DOHH2 (cell line): ENCODE results near the gene PRDM15.

Source experiments
- H3F3A ChIP-seq: fragments of 200-600 bp; sonication (generic), shearing (Covaris generic); 2 replicates; pipeline ENCODE4 v1.6.0; 2016; ENCODE audit warnings: antibody characterized with exemption, mild to moderate bottlenecking; ENCODE audit not compliant: control insufficient read depth, insufficient read depth
- H3K27ac ChIP-seq: fragments of 200-600 bp; sonication (generic); 2 replicates; pipeline ENCODE4 v1.5.1; 2014; ENCODE audit warnings: low read depth, mild to moderate bottlenecking, low read length, moderate library complexity
- H3K27me3 ChIP-seq: fragments of 200-600 bp; sonication (generic); 2 replicates; pipeline ENCODE4 v1.6.1; 2014; ENCODE audit warnings: mild to moderate bottlenecking, low read length, mixed read lengths; ENCODE audit not compliant: control insufficient read depth
- H3K36me3 ChIP-seq: fragments of 200-600 bp; sonication (generic); 2 replicates; pipeline ENCODE4 v1.6.1; 2014; ENCODE audit warnings: mild to moderate bottlenecking, low read length, moderate library complexity, mixed read lengths; ENCODE audit not compliant: control insufficient read depth
- H3K4me1 ChIP-seq: fragments of 200-600 bp; sonication (generic); 2 replicates; pipeline ENCODE4 v1.6.1; 2014; ENCODE audit warnings: mild to moderate bottlenecking, low read length, mixed read lengths; ENCODE audit not compliant: control insufficient read depth
- H3K4me2 ChIP-seq: fragments of 200-600 bp; sonication (generic); 2 replicates; pipeline ENCODE4 v1.6.0; 2014; ENCODE audit warnings: mild to moderate bottlenecking, low read length, moderate library complexity
- H3K4me3 ChIP-seq: fragments of 200-600 bp; sonication (generic); 2 replicates; pipeline ENCODE4 v1.5.1; 2014; ENCODE audit warnings: mild to moderate bottlenecking, low read length, mixed read lengths
- H3K79me2 ChIP-seq: fragments of 200-600 bp; sonication (generic); 2 replicates; pipeline ENCODE4 v1.6.1; 2014; ENCODE audit warnings: mild to moderate bottlenecking, low read length, mixed read lengths; ENCODE audit not compliant: control insufficient read depth
- H3K9me2 ChIP-seq: fragments of 200-600 bp; sonication (generic); replicated peaks from 2 replicates; pipeline ENCODE4 v1.6.1; 2014; ENCODE audit warnings: mild to moderate bottlenecking, low read length, mixed read lengths; ENCODE audit not compliant: control insufficient read depth
- H3K9me3 ChIP-seq: fragments of 200-600 bp; sonication (generic); 2 replicates; pipeline ENCODE4 v1.6.1; 2014; ENCODE audit warnings: antibody characterized with exemption, low read length, mixed read lengths; ENCODE audit not compliant: control insufficient read depth, insufficient read depth
- H4K20me1 ChIP-seq: fragments of 200-600 bp; sonication (generic); 2 replicates; pipeline ENCODE4 v1.6.0; 2014; ENCODE audit warnings: low read depth, mild to moderate bottlenecking, antibody characterized with exemption, low read length, moderate library complexity; ENCODE audit not compliant: control insufficient read depth, insufficient read depth
- EZH2phosphoT487 ChIP-seq: fragments of 200-600 bp; sonication (generic); IDR thresholded peaks from 2 replicates; pipeline ENCODE4 v1.6.1; 2017; ENCODE audit warnings: borderline replicate concordance, mild to moderate bottlenecking, antibody characterized with exemption, low read length, moderate library complexity, mixed read lengths
- TF ChIP-seq, protein P1 (sequence below): fragments of 200-600 bp; sonication (generic); IDR thresholded peaks from one replicate; pipeline ENCODE4 v1.5.1; 2014; ENCODE audit warnings: antibody characterized with exemption, mild to moderate bottlenecking, low read depth, low read length; ENCODE audit not compliant: poor library complexity, severe bottlenecking

Gene PRDM15

DNA sequence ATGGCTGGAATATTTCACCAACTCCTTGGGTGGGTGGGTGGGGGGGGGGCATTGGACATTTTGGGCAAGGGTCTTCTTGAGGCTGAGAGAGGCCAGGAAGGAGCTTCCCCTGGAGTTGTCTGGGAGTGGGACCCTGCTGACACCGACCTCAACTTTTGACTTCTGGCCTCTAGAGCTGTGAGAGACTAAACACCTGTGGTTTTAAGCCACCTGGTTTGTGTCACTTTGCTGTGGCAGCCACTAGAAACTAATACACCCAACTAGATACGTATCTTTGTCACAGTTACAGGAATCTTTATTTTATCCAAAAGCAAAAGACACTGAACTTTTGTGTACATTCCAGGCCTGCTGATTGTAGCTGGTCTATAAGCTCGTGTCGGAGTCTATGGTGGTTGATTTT is 102.4 kb downstream of the PRDM15 start:
- Histone ChIP-seq H3K27me3 (peaks cover 3% of the 10 kb centered on the region), H3K9me3 (no peaks in the 10 kb centered on the region), H3K27ac (no peak overlapping the region), H3K9me2 (no peaks in the 10 kb centered on the region), H3K4me2 (no peak overlapping the region), H3K79me2 (no peaks in the 10 kb centered on the region), H3K4me3 (no peak overlapping the region), H3F3A (no peaks in the 10 kb centered on the region), H3K4me1 (no peaks in the 10 kb centered on the region), H4K20me1 (no peaks in the 10 kb centered on the region), H3K36me3 (no peaks in the 10 kb centered on the region)
- TF ChIP-seq, protein P1, sequence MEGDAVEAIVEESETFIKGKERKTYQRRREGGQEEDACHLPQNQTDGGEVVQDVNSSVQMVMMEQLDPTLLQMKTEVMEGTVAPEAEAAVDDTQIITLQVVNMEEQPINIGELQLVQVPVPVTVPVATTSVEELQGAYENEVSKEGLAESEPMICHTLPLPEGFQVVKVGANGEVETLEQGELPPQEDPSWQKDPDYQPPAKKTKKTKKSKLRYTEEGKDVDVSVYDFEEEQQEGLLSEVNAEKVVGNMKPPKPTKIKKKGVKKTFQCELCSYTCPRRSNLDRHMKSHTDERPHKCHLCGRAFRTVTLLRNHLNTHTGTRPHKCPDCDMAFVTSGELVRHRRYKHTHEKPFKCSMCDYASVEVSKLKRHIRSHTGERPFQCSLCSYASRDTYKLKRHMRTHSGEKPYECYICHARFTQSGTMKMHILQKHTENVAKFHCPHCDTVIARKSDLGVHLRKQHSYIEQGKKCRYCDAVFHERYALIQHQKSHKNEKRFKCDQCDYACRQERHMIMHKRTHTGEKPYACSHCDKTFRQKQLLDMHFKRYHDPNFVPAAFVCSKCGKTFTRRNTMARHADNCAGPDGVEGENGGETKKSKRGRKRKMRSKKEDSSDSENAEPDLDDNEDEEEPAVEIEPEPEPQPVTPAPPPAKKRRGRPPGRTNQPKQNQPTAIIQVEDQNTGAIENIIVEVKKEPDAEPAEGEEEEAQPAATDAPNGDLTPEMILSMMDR: no peak
- TF ChIP-seq EZH2phosphoT487: no peak

DNA sequence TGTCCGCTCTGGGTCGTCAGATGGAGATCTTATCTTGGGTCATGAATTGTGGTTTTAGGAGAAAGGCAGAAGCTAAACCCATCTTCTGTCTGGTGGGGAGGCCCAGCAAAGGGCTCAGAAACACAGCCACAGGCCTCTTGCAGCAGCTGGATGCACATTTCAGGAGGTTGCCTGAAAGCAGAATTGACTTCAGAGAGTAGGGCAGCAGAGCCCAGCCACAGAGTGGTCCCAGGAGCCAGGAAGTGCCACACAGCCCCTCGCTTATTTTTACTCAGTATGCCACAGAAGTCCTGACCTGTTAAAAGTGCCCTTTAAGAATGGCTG is 104.0 kb downstream of the PRDM15 start:
- TF ChIP-seq EZH2phosphoT487: no peak
- TF ChIP-seq, protein P1: no peak
- Histone ChIP-seq H3K27ac (no peak overlapping the region), H3K4me3 (no peak overlapping the region), H3K9me3 (no peaks in the 10 kb centered on the region), H3K4me2 (no peak overlapping the region), H3F3A (no peaks in the 10 kb centered on the region), H4K20me1 (no peaks in the 10 kb centered on the region), H3K9me2 (no peaks in the 10 kb centered on the region), H3K36me3 (no peaks in the 10 kb centered on the region), H3K4me1 (no peaks in the 10 kb centered on the region), H3K27me3 (peaks cover 5% of the 10 kb centered on the region), H3K79me2 (no peaks in the 10 kb centered on the region)

- no peaks in the 10 kb centered on the region for H3K4me1 ChIP-seq
- no peak overlapping the region for H3K27ac ChIP-seq
- TF ChIP-seq EZH2phosphoT487: no peak
- TF ChIP-seq, protein P1: no peak
- no peaks in the 10 kb centered on the region for H3F3A ChIP-seq
- H3K4me2 ChIP-seq: no peak overlapping the region
- H3K9me3 ChIP-seq: no peaks in the 10 kb centered on the region
- no peaks in the 10 kb centered on the region for H3K36me3 ChIP-seq
- H3K79me2 ChIP-seq: no peaks in the 10 kb centered on the region
- no peaks in the 10 kb centered on the region for H3K9me2 ChIP-seq
- H3K27me3 ChIP-seq: peaks cover 5% of the 10 kb centered on the region
- no peak overlapping the region for H3K4me3 ChIP-seq
- H4K20me1 ChIP-seq: no peaks in the 10 kb centered on the region
Observed at GRCh38 chr21:41774467-41775148, 104.5 kb downstream of the PRDM15 start.
